Measurements from ENCODE around the gene THSD4. TPM values are rescaled to one million over a fixed set of nuclear protein-coding genes. Genes with fewer than 3 reads are reported as not detected.
A peak's percentile ranks its signal among the peaks of the same experiment; 100 is the strongest.

The THSD4 gene
- total RNA-seq, 1 donor: 15.6 TPM

DNA sequence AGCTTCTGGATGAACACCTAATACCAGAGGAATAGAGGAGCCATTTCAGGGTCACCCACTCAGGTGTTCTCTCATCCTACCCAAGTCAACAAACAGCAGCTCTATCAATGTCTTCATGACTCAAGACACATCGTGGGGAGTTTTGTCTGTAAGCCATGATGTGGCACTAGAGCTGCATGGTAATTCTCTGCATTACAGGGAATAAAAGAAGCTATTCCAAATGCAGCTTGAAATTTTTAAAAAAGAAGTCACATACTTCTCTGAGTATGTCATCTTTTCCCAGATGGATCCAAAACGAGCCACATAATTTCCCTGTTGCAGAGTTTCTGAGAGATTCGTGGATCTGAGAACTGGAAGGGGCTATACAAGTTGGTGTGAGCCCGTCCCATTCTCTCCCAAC is 6.1 kb upstream of the THSD4 start:
- no peak for DNase-seq (ENCODE audit: insufficient read length, low spot score, missing footprints)
- no peaks in the 10 kb centered on the region for H3K27me3 ChIP-seq (ENCODE audit: insufficient read depth, low read length)
- peak overlapping the region; percentile 58 for H2AFZ ChIP-seq (ENCODE audit: low read length)
- TF ChIP-seq, protein P1, sequence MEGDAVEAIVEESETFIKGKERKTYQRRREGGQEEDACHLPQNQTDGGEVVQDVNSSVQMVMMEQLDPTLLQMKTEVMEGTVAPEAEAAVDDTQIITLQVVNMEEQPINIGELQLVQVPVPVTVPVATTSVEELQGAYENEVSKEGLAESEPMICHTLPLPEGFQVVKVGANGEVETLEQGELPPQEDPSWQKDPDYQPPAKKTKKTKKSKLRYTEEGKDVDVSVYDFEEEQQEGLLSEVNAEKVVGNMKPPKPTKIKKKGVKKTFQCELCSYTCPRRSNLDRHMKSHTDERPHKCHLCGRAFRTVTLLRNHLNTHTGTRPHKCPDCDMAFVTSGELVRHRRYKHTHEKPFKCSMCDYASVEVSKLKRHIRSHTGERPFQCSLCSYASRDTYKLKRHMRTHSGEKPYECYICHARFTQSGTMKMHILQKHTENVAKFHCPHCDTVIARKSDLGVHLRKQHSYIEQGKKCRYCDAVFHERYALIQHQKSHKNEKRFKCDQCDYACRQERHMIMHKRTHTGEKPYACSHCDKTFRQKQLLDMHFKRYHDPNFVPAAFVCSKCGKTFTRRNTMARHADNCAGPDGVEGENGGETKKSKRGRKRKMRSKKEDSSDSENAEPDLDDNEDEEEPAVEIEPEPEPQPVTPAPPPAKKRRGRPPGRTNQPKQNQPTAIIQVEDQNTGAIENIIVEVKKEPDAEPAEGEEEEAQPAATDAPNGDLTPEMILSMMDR (IDR thresholded peaks at IDR 0.05; ENCODE audit: extremely low read depth, low read depth, low read length): peak; percentile 55
- no peak overlapping the region for H3K4me3 ChIP-seq (ENCODE audit: insufficient read depth, low read length)
- no peaks in the 10 kb centered on the region for H4K20me1 ChIP-seq (ENCODE audit: insufficient read depth, low read length)
- H3K4me2 ChIP-seq (ENCODE audit: insufficient read depth, low read length): peak overlapping the region; percentile 8
- no peaks in the 10 kb centered on the region for H3K9me3 ChIP-seq (ENCODE audit: low read depth, low read length)
- no peak overlapping the region for H3K27ac ChIP-seq (ENCODE audit: low read depth, low read length)
- H3K79me2 ChIP-seq (ENCODE audit: insufficient read depth, low read length): no peaks in the 10 kb centered on the region
- H3K4me1 ChIP-seq (ENCODE audit: insufficient read depth, low read length): peaks cover 16% of the 10 kb centered on the region
- no peaks in the 10 kb centered on the region for H3K36me3 ChIP-seq (ENCODE audit: insufficient read depth, low read length)

DNA sequence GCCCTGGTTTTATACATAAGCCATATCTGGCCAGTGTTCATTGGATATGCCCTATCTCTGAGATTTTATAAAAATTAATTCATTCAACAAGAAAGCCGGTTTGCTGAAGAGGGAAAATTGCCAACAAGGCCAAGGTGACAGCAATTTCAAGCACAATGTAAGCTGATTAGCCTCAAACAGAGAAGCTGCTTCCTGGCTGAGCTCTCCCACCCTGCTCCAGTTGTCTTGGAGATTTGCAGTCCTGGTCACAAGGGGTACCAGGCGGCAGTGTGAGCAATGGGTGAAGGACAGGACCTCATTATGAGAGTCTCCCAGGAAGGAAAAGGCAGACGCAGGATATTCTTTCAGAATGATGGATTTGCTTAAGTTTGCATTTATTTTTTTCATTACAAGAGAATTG is 5.4 kb upstream of the THSD4 start:
- TF ChIP-seq, protein P1 (IDR thresholded peaks at IDR 0.05; ENCODE audit: extremely low read depth, low read depth, low read length): no peak
- Histone ChIP-seq H3K4me1 (ENCODE audit: insufficient read depth, low read length) (peaks cover 16% of the 10 kb centered on the region), H3K4me2 (ENCODE audit: insufficient read depth, low read length) (no peak overlapping the region), H3K79me2 (ENCODE audit: insufficient read depth, low read length) (no peaks in the 10 kb centered on the region), H3K36me3 (ENCODE audit: insufficient read depth, low read length) (no peaks in the 10 kb centered on the region), H4K20me1 (ENCODE audit: insufficient read depth, low read length) (no peaks in the 10 kb centered on the region), H3K9me3 (ENCODE audit: low read depth, low read length) (no peaks in the 10 kb centered on the region), H3K27me3 (ENCODE audit: insufficient read depth, low read length) (no peaks in the 10 kb centered on the region), H3K4me3 (ENCODE audit: insufficient read depth, low read length) (no peak overlapping the region), H3K27ac (ENCODE audit: low read depth, low read length) (no peak overlapping the region), H2AFZ (ENCODE audit: low read length) (no peak overlapping the region)
- DNase-seq (ENCODE audit: insufficient read length, low spot score, missing footprints): no peak

DNA sequence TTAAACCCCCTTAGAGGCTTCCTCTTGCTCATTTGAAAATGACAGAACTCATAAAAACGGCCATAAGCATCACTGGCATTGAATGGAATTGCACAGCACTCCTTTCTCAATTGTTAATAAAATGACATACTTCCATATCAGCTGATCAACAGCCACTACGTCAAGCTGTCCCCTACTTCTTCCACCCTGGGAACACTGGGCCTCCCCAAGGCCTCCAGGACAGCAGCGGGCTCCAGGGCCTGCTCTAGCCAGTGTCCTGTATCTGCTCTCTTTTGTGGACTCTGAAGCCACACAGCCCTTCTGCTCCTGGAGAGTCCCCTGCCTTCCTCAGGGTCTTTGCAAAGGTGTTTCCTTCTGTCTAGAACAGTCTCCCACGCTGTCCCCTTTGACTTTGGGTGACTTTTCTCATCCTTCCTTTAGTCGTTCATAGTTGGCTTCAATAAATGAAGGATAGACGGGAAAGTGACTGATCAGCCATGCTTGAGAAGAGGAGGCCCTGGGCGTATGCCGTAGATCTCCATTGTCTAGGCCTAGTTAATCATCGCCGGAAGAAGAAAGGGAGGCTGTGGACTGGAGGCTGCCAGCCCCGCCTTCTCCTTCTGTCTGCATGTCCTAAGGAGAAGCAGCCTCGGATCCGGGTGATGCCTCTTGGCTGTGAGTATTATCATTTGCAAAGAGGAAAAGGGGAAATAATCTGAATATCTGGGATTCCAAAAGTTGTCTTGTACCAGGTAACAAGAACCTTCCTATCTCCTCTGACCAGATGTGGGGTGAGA is 4.7 kb upstream of the THSD4 start:
- H3K4me2 ChIP-seq (ENCODE audit: insufficient read depth, low read length): no peak overlapping the region
- no peaks in the 10 kb centered on the region for H4K20me1 ChIP-seq (ENCODE audit: insufficient read depth, low read length)
- no peaks in the 10 kb centered on the region for H3K79me2 ChIP-seq (ENCODE audit: insufficient read depth, low read length)
- H3K36me3 ChIP-seq (ENCODE audit: insufficient read depth, low read length): no peaks in the 10 kb centered on the region
- peaks cover 16% of the 10 kb centered on the region for H3K4me1 ChIP-seq (ENCODE audit: insufficient read depth, low read length)
- peak overlapping the region; percentile 38 for H2AFZ ChIP-seq (ENCODE audit: low read length)
- H3K9me3 ChIP-seq (ENCODE audit: low read depth, low read length): no peaks in the 10 kb centered on the region
- TF ChIP-seq, protein P1 (IDR thresholded peaks at IDR 0.05; ENCODE audit: extremely low read depth, low read depth, low read length): no peak
- no peak overlapping the region for H3K27ac ChIP-seq (ENCODE audit: low read depth, low read length)
- H3K4me3 ChIP-seq (ENCODE audit: insufficient read depth, low read length): no peak overlapping the region
- no peak for DNase-seq (ENCODE audit: insufficient read length, low spot score, missing footprints)
- no peaks in the 10 kb centered on the region for H3K27me3 ChIP-seq (ENCODE audit: insufficient read depth, low read length)

DNA sequence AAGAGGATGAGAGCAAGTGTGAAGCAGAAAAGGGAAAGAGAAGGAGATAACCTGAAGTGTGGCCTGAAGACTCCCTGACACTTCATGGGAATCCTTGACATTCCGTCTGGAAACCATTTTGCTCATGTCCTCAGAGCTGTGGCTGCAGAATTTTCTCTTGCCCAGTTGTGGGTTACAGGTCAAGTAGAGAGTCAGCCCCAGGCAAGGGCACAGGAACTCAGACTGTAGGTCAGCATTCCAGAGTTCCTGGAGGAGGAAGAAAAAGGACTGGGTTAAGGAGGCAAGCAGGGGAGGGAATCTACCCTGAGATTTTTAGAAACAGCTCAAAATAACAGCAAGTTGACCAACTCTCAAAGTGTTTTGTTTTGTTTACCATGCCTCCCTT is 4.1 kb upstream of the THSD4 start:
- H3K4me2 ChIP-seq (ENCODE audit: insufficient read depth, low read length): peak overlapping the region; percentile 40
- H2AFZ ChIP-seq (ENCODE audit: low read length): peak overlapping the region; percentile 38
- no peaks in the 10 kb centered on the region for H3K27me3 ChIP-seq (ENCODE audit: insufficient read depth, low read length)
- no peaks in the 10 kb centered on the region for H3K36me3 ChIP-seq (ENCODE audit: insufficient read depth, low read length)
- peaks cover 16% of the 10 kb centered on the region for H3K4me1 ChIP-seq (ENCODE audit: insufficient read depth, low read length)
- no peaks in the 10 kb centered on the region for H3K9me3 ChIP-seq (ENCODE audit: low read depth, low read length)
- no peak overlapping the region for H3K27ac ChIP-seq (ENCODE audit: low read depth, low read length)
- DNase-seq (ENCODE audit: insufficient read length, low spot score, missing footprints): no peak
- H3K79me2 ChIP-seq (ENCODE audit: insufficient read depth, low read length): no peaks in the 10 kb centered on the region
- H4K20me1 ChIP-seq (ENCODE audit: insufficient read depth, low read length): no peaks in the 10 kb centered on the region
- TF ChIP-seq, protein P1 (IDR thresholded peaks at IDR 0.05; ENCODE audit: extremely low read depth, low read depth, low read length): no peak
- no peak overlapping the region for H3K4me3 ChIP-seq (ENCODE audit: insufficient read depth, low read length)
